ENCODE data around the gene PIGM. TPM values are rescaled to one million over a fixed set of nuclear protein-coding genes. Genes with fewer than 3 reads are reported as not detected.
A peak's percentile ranks its signal among the peaks of the same experiment; 100 is the strongest.

Gene PIGM
- total and polyA plus RNA-seq, 2 of the 13 experiments (the other 11 are each of a cell fraction or from before 2014, with no cell fraction given), result 3.4 to 4.6 TPM

DNA sequence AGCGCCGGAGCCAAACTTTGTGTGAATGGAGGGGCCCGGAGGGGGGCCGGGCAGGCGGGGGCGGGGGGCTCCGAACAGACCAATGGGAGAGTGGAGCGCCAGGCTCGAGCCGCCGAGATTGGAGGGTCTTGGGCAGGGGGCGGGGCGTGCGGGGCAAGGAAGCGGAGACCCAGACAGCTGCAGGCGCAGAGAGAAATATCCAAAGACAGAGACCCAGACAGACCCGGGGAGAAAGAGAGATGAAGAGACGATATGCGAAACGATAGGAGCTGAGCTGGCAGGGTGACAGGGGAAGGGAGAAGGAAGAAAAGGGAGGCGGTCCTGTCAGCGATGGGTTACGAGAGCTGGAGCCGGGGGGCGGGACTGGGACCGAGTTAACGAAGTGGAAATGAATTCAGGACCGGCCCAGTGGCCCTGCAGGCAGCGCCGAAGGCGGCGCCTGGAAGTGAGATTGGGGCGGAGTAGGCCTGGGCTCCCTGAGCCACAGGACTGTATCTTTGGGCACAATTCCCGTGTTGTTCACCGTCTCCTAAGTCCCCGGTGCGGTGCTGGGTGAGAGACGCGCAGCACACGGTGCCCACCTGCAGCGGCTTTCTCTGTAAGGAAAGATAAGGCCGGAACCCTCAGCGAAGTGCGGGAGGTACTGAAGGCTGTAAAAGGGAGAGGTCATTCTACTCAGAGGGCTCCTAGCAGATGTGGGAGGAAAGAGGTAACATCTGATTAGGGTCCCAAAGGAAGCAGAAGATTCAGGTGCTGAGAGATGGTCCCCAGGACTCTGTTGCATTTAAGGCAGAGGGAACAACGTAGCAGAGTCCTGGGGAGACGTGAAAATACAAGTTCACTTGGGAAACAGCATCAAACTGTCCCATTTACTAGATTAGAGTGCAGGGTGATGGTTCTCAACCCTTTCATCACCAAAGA lies 38.7 kb upstream of the PIGM start (continued):
- TF ChIP-seq XRCC5 (optimal IDR thresholded peaks at IDR 0.05; ENCODE audit: low read length) (peak; percentile 20), CBX5 (CRISPR knock-in tag; IDR thresholded peaks at IDR 0.05; ENCODE audit: borderline replicate concordance) (no peak), ZNF768 (CRISPR knock-in tag; IDR thresholded peaks at IDR 0.05) (peak; percentile 56; the same call in 1 of the 2 replicates), EED (CRISPR knock-in tag; IDR thresholded peaks at IDR 0.05) (0 out of 2 replicates have a peak, but pooled peaks have one; percentile 33), ZMYM3 (CRISPR knock-in tag; IDR thresholded peaks at IDR 0.05) (no peak), POLR2AphosphoS5 (IDR thresholded peaks at IDR 0.05; ENCODE audit: low read depth, low read length) (peak; percentile 54; the same call in 1 of the 2 replicates), ESRRA (CRISPR knock-in tag; IDR thresholded peaks at IDR 0.05; ENCODE audit: low read depth) (no peak), SSRP1 (CRISPR knock-in tag; IDR thresholded peaks at IDR 0.05) (no peak), ZSCAN12 (CRISPR knock-in tag; IDR thresholded peaks at IDR 0.05) (no peak), SAP130 (CRISPR knock-in tag; IDR thresholded peaks at IDR 0.05; ENCODE audit: low read depth) (peak; percentile 61), ZNF619 (CRISPR knock-in tag; IDR thresholded peaks at IDR 0.05) (0 out of 2 replicates have a peak, but pooled peaks have one; percentile 61), TEAD2 (CRISPR knock-in tag; IDR thresholded peaks at IDR 0.05) (no peak), ZNF878 (CRISPR knock-in tag; IDR thresholded peaks at IDR 0.05) (no peak), MAF1 (CRISPR knock-in tag; IDR thresholded peaks at IDR 0.05; ENCODE audit: borderline replicate concordance) (no peak)
- TF ChIP-seq, protein P1, sequence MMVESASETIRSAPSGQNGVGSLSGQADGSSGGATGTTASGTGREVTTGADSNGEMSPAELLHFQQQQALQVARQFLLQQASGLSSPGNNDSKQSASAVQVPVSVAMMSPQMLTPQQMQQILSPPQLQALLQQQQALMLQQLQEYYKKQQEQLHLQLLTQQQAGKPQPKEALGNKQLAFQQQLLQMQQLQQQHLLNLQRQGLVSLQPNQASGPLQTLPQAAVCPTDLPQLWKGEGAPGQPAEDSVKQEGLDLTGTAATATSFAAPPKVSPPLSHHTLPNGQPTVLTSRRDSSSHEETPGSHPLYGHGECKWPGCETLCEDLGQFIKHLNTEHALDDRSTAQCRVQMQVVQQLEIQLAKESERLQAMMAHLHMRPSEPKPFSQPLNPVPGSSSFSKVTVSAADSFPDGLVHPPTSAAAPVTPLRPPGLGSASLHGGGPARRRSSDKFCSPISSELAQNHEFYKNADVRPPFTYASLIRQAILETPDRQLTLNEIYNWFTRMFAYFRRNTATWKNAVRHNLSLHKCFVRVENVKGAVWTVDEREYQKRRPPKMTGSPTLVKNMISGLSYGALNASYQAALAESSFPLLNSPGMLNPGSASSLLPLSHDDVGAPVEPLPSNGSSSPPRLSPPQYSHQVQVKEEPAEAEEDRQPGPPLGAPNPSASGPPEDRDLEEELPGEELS (CRISPR knock-in tag; IDR thresholded peaks at IDR 0.05), result no peak
- TF ChIP-seq, protein P2, sequence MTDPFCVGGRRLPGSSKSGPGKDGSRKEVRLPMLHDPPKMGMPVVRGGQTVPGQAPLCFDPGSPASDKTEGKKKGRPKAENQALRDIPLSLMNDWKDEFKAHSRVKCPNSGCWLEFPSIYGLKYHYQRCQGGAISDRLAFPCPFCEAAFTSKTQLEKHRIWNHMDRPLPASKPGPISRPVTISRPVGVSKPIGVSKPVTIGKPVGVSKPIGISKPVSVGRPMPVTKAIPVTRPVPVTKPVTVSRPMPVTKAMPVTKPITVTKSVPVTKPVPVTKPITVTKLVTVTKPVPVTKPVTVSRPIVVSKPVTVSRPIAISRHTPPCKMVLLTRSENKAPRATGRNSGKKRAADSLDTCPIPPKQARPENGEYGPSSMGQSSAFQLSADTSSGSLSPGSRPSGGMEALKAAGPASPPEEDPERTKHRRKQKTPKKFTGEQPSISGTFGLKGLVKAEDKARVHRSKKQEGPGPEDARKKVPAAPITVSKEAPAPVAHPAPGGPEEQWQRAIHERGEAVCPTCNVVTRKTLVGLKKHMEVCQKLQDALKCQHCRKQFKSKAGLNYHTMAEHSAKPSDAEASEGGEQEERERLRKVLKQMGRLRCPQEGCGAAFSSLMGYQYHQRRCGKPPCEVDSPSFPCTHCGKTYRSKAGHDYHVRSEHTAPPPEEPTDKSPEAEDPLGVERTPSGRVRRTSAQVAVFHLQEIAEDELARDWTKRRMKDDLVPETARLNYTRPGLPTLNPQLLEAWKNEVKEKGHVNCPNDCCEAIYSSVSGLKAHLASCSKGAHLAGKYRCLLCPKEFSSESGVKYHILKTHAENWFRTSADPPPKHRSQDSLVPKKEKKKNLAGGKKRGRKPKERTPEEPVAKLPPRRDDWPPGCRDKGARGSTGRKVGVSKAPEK (CRISPR knock-in tag; IDR thresholded peaks at IDR 0.05; ENCODE audit: borderline replicate concordance), result peak; percentile 92; the same call in 1 of the 2 replicates
- TF ChIP-seq, protein P3, sequence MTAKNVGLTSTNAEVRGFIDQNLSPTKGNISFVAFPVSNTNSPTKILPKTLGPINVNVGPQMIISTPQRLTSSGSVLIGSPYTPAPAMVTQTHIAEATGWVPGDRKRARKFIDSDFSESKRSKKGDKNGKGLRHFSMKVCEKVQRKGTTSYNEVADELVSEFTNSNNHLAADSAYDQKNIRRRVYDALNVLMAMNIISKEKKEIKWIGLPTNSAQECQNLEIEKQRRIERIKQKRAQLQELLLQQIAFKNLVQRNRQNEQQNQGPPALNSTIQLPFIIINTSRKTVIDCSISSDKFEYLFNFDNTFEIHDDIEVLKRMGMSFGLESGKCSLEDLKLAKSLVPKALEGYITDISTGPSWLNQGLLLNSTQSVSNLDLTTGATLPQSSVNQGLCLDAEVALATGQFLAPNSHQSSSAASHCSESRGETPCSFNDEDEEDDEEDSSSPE (CRISPR knock-in tag; IDR thresholded peaks at IDR 0.05), result no peak
